Measurements from ENCODE around the gene PDE4D.

DNA sequence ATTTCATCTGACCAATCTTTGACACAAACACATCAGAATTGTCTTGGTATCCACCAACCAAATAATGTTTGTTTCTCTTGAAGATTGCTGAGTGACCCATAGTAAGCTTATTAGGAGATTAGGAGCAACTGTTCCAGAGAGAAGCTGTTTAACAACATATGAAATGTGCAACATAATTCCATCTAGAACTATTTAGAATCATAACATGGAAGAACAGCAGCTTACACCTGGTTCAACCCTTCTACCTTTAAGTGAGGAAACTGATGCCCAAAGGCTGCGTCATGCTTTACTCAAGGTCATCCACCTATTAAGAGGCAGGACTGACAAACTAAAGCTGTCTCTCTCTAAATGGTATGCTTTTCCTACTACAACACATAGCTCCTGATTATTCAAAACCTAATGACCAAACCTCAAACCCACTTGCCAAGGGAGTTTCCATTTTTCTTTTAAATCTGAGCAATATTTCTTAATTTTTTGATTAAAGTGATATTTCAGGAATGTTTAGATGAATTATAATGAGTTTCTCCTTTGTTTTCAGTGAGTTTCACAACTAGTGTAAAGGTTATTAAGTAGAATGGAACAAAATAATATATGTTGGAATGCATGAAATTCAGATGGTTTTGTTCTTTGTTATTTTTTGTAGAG is 764.8 kb downstream of the PDE4D start:
- no peak for TF ChIP-seq TARDBP (IDR thresholded peaks at IDR 0.05)
- TF ChIP-seq PKNOX1 (IDR thresholded peaks at IDR 0.05): no peak
- no peak for TF ChIP-seq SP1 (IDR thresholded peaks at IDR 0.05)
- TF ChIP-seq SUZ12 (IDR thresholded peaks at IDR 0.05): no peak
- TF ChIP-seq CTBP1 (IDR thresholded peaks at IDR 0.05; ENCODE audit: borderline replicate concordance): no peak
- TF ChIP-seq ELF4 (IDR thresholded peaks at IDR 0.05): no peak
- no peak for TF ChIP-seq L3MBTL2 (conservative IDR thresholded peaks at IDR 0.05)
- no peak for TF ChIP-seq FOXM1 (IDR thresholded peaks at IDR 0.05; ENCODE audit: borderline replicate concordance)
- TF ChIP-seq ARNT (IDR thresholded peaks at IDR 0.05): no peak
- no peak for TF ChIP-seq FOXA1 (IDR thresholded peaks at IDR 0.05)
- TF ChIP-seq NFRKB (IDR thresholded peaks at IDR 0.05): no peak

Data from HEK293T (cell line).